H9 (cell line): ENCODE results near the gene SMAD3. TPM values are rescaled to one million over a fixed set of nuclear protein-coding genes. Genes with fewer than 3 reads are reported as not detected.

Experiments
- DNase-seq: peaks from one replicate; pipeline ENCODE4 v3.0.0-alpha.2; 2017
- H2AFZ ChIP-seq: one replicate; pipeline ENCODE4 v1.6.1; 2013; ENCODE audit warnings: mild to moderate bottlenecking, low read length, control low read depth, moderate library complexity
- H2AK5ac ChIP-seq: 2 replicates; pipeline ENCODE4 v1.6.1; 2013; ENCODE audit warnings: low read length, control low read depth, mixed read lengths; ENCODE audit not compliant: insufficient read length
- H2BK120ac ChIP-seq: one replicate; pipeline ENCODE4 v1.6.1; 2013; ENCODE audit warnings: low read depth, mild to moderate bottlenecking, low read length, control low read depth, inconsistent platforms; ENCODE audit not compliant: poor library complexity, severe bottlenecking
- H2BK12ac ChIP-seq: 2 replicates; pipeline ENCODE4 v1.6.1; 2013; ENCODE audit warnings: low read length, control low read depth, mixed read lengths, low read depth; ENCODE audit not compliant: insufficient read length
- H2BK15ac ChIP-seq: 2 replicates; pipeline ENCODE4 v1.6.1; 2013; ENCODE audit warnings: low read depth, low read length, control low read depth
- H2BK20ac ChIP-seq: one replicate; pipeline ENCODE4 v1.6.1; 2013; ENCODE audit warnings: low read depth, mild to moderate bottlenecking, low read length, control low read depth, inconsistent platforms; ENCODE audit not compliant: poor library complexity, severe bottlenecking
- H2BK5ac ChIP-seq: 2 replicates; pipeline ENCODE4 v1.6.1; 2013; ENCODE audit warnings: low read length, control low read depth, mixed read lengths; ENCODE audit not compliant: insufficient read length
- H3K14ac ChIP-seq: 2 replicates; pipeline ENCODE4 v1.6.1; 2013; ENCODE audit warnings: low read length, control low read depth; ENCODE audit not compliant: insufficient read depth
- H3K18ac ChIP-seq: 2 replicates; pipeline ENCODE4 v1.6.1; 2013; ENCODE audit warnings: low read depth, mild to moderate bottlenecking, mixed read lengths, low read length, control low read depth; ENCODE audit not compliant: insufficient read length
- H3K23ac ChIP-seq: 2 replicates; pipeline ENCODE4 v1.6.1; 2013; ENCODE audit warnings: low read length, control low read depth, mixed read lengths, low read depth; ENCODE audit not compliant: insufficient read length
- H3K23me2 ChIP-seq: 2 replicates; pipeline ENCODE4 v1.6.1; 2013; ENCODE audit warnings: low read depth, mild to moderate bottlenecking, mixed read lengths, low read length, control low read depth; ENCODE audit not compliant: insufficient read length, poor library complexity, severe bottlenecking
- H3K27ac ChIP-seq: 2 replicates; pipeline ENCODE4 v1.5.1; 2013; ENCODE audit warnings: low read length, control low read depth, mixed read lengths, low read depth; ENCODE audit not compliant: insufficient read length
- H3K27me3 ChIP-seq: 2 replicates; pipeline ENCODE4 v1.6.1; 2013; ENCODE audit warnings: low read length, control low read depth, inconsistent platforms; ENCODE audit not compliant: insufficient read depth
- H3K4ac ChIP-seq: 2 replicates; pipeline ENCODE4 v1.6.1; 2013; ENCODE audit warnings: low read depth, mild to moderate bottlenecking, control low read depth, inconsistent platforms, low read length, moderate library complexity
- H3K4me1 ChIP-seq: 2 replicates; pipeline ENCODE4 v1.6.1; 2013; ENCODE audit warnings: low read length, control low read depth, inconsistent platforms; ENCODE audit not compliant: insufficient read depth
- H3K4me2 ChIP-seq: 2 replicates; pipeline ENCODE4 v1.6.1; 2013; ENCODE audit warnings: low read length, control low read depth, mixed read lengths; ENCODE audit not compliant: insufficient read length, insufficient read depth
- H3K56ac ChIP-seq: 2 replicates; pipeline ENCODE4 v1.6.1; 2013; ENCODE audit warnings: low read depth, mild to moderate bottlenecking, mixed read lengths, low read length, control low read depth; ENCODE audit not compliant: insufficient read length
- H3K79me1 ChIP-seq: 2 replicates; pipeline ENCODE4 v1.6.1; 2013; ENCODE audit warnings: low read depth, mild to moderate bottlenecking, moderate library complexity, low read length, control low read depth, inconsistent platforms; ENCODE audit not compliant: insufficient read depth, poor library complexity, severe bottlenecking
- H3K79me2 ChIP-seq: 2 replicates; pipeline ENCODE4 v1.6.1; 2013; ENCODE audit warnings: low read length, control low read depth, inconsistent platforms; ENCODE audit not compliant: insufficient read depth
- H3K9ac ChIP-seq: 2 replicates; pipeline ENCODE4 v1.6.1; 2013; ENCODE audit warnings: low read length, control low read depth, mixed read lengths; ENCODE audit not compliant: insufficient read length; ENCODE audit errors: extremely low read depth
- H3K9me3 ChIP-seq: one replicate; pipeline ENCODE4 v1.6.1; 2013; ENCODE audit warnings: low read depth, low read length, inconsistent platforms; ENCODE audit not compliant: control insufficient read depth
- H3T11ph ChIP-seq: one replicate; pipeline ENCODE4 v1.6.1; 2013; ENCODE audit warnings: mild to moderate bottlenecking, low read length, control low read depth, inconsistent platforms
- H4K20me1 ChIP-seq: one replicate; pipeline ENCODE4 v1.6.1; 2013; ENCODE audit not compliant: control insufficient read depth, insufficient read length, insufficient read depth
- H4K5ac ChIP-seq: 2 replicates; pipeline ENCODE4 v1.6.1; 2013; ENCODE audit warnings: low read depth, mild to moderate bottlenecking, mixed read lengths, low read length, control low read depth; ENCODE audit not compliant: insufficient read length
- H4K8ac ChIP-seq: replicated peaks from 2 replicates; pipeline ENCODE4 v1.6.1; 2013; ENCODE audit warnings: low read length, control low read depth, mixed read lengths, low read depth; ENCODE audit not compliant: insufficient read length
- H4K91ac ChIP-seq: 2 replicates; pipeline ENCODE4 v1.6.1; 2013; ENCODE audit warnings: low read depth, mild to moderate bottlenecking, moderate library complexity, mixed read lengths, low read length, control low read depth; ENCODE audit not compliant: insufficient read length
- H3K27ac Mint-ChIP-seq, 3 experiments: 2 replicates in 2 of 3; 3 replicates in 1 of 3; pipeline ENCODE4 v1.8.0; 2020 to 2021; ENCODE audit warnings: mixed read lengths in 3 of 3, mild to moderate bottlenecking in 1 of 3, moderate library complexity in 1 of 3
- H3K27me3 Mint-ChIP-seq: 2 replicates; pipeline ENCODE4 v1.8.0; 2021; ENCODE audit warnings: low read depth, mild to moderate bottlenecking, moderate library complexity, mixed read lengths
- H3K36me3 Mint-ChIP-seq, 3 experiments: 2 replicates in 2 of 3; 3 replicates in 1 of 3; pipeline ENCODE4 v1.8.0; 2020 to 2021; ENCODE audit warnings: low read depth in 3 of 3, mixed read lengths in 3 of 3; ENCODE audit not compliant: insufficient read depth in 1 of 3
- H3K4me1 Mint-ChIP-seq, 2 experiments: 2 replicates each; pipeline ENCODE4 v1.8.0; 2020; ENCODE audit warnings: mixed read lengths in 2 of 2
- H3K4me3 Mint-ChIP-seq, 2 experiments: 2 replicates in 1 of 2; 3 replicates in 1 of 2; pipeline ENCODE4 v1.8.0; 2020 to 2021; ENCODE audit warnings: mild to moderate bottlenecking in 2 of 2, mixed read lengths in 2 of 2, moderate library complexity in 1 of 2
- H3K9me3 Mint-ChIP-seq, 2 experiments: 2 replicates in 1 of 2; 3 replicates in 1 of 2; pipeline ENCODE4 v1.8.0; 2020; ENCODE audit warnings: mild to moderate bottlenecking in 2 of 2, mixed read lengths in 2 of 2, moderate library complexity in 1 of 2
- WGBS: extraction: QIAGEN DNeasy Blood & Tissue Kit; methylation state at CpG from one replicate; pipeline ENCODE4 v1.1.7; 2013; ENCODE audit warnings: missing lambda C conversion rate, low lambda C conversion rate, mixed read lengths; ENCODE audit not compliant: insufficient read length; ENCODE audit errors: extremely low coverage; 5-methylcytosine and 5-hydroxymethylcytosine counted together
- total RNA-seq: library from RNA; stranded (reverse); gene quantifications from 2 replicates; pipeline ENCODE4 v1.2.1, GENCODE V29; 2021
- TF ChIP-seq, protein P1 (sequence below): fragments of 200-600 bp; sonication (generic); conservative IDR thresholded peaks from 3 replicates; pipeline ENCODE4 v1.8.0; 2021; ENCODE audit warnings: antibody characterized with exemption, mild to moderate bottlenecking

Gene SMAD3
- total RNA-seq, 1 experiment from 2014 or later = 26.7 TPM

DNA sequence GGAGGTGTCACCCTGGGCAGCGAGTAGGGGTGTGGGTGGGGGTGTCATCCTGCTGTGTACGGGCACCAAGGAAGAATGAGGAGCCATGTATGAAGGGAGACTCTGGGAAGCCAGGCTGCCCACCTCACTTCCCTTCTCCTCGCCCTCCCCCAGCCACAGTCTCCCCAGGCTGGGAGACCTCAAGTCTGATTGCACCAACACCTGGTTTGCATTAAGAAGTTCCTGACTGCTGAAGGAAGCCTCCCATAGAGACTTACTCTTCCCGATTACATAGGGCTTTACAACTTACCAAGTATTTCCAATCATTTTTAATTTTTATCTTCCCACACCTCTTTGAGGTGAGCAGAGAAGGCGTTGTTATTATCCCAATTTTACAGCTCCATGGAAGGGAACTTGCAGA lies 29.5 kb upstream of the SMAD3 start:
- H3K4me2 ChIP-seq = no peak overlapping the region
- peaks cover 16% of the 10 kb centered on the region for H3K27me3 Mint-ChIP-seq

More for the DNA sequence above, 29.5 kb upstream of the SMAD3 start:
- H4K91ac ChIP-seq = no peak overlapping the region
- no peak overlapping the region for H2BK20ac ChIP-seq
- H3K23ac ChIP-seq = no peak overlapping the region
- DNase-seq = no peak
- no peak overlapping the region for H3K4ac ChIP-seq
- no peaks in the 10 kb centered on the region for H3K79me1 ChIP-seq
- Mint-ChIP-seq H3K9me3 (no peaks in the 10 kb centered on the region), H3K4me3 (no peak overlapping the region), H3K27ac (no peak overlapping the region; a peak in 1 of 7 replicates), H3K4me1 (peaks cover 21 to 30% of the 10 kb centered on the region in 2 experiments), H3K36me3 (no peaks in the 10 kb centered on the region; a peak in 1 of 7 replicates)
- WGBS = no CpG with 5 or more reads among the region's 5 CpGs
- no peaks in the 10 kb centered on the region for H4K20me1 ChIP-seq
- H3K14ac ChIP-seq = no peak overlapping the region
- H2BK12ac ChIP-seq = no peak overlapping the region
- no peak overlapping the region for H3K56ac ChIP-seq
- H3K4me1 ChIP-seq = peaks cover 12% of the 10 kb centered on the region; the same call in 1 of the 2 replicates
- H2BK5ac ChIP-seq = no peak overlapping the region
- no peak overlapping the region for H3K9ac ChIP-seq
- H3K27me3 ChIP-seq = no peaks in the 10 kb centered on the region; the same call in 1 of the 2 replicates
- TF ChIP-seq, protein P1, sequence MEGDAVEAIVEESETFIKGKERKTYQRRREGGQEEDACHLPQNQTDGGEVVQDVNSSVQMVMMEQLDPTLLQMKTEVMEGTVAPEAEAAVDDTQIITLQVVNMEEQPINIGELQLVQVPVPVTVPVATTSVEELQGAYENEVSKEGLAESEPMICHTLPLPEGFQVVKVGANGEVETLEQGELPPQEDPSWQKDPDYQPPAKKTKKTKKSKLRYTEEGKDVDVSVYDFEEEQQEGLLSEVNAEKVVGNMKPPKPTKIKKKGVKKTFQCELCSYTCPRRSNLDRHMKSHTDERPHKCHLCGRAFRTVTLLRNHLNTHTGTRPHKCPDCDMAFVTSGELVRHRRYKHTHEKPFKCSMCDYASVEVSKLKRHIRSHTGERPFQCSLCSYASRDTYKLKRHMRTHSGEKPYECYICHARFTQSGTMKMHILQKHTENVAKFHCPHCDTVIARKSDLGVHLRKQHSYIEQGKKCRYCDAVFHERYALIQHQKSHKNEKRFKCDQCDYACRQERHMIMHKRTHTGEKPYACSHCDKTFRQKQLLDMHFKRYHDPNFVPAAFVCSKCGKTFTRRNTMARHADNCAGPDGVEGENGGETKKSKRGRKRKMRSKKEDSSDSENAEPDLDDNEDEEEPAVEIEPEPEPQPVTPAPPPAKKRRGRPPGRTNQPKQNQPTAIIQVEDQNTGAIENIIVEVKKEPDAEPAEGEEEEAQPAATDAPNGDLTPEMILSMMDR = no peak
- no peak overlapping the region for H2AK5ac ChIP-seq
- no peak overlapping the region for H3K18ac ChIP-seq
- no peaks in the 10 kb centered on the region for H3K9me3 ChIP-seq
- peaks cover 3% of the 10 kb centered on the region for H3K23me2 ChIP-seq
- H3K27ac ChIP-seq = no peak overlapping the region
- H2AFZ ChIP-seq = no peak overlapping the region
- no peak overlapping the region for H4K8ac ChIP-seq
- H2BK120ac ChIP-seq = no peak overlapping the region
- H3T11ph ChIP-seq = no peak overlapping the region
- H4K5ac ChIP-seq = no peak overlapping the region
- no peak overlapping the region for H2BK15ac ChIP-seq
- H3K79me2 ChIP-seq = no peaks in the 10 kb centered on the region
